T-helper 1 cell (primary cell): ENCODE measurements around the gene OR7G1.

Experiments
- DNase-seq, 5 donors: peaks; one replicate each; pipeline ENCODE4 v3.0.0-alpha.2; 2012 to 2020
- total RNA-seq, 4 donors: gene quantifications; one replicate each; lab custom pipeline; 2026; lab: John Stamatoyannopoulos, UW

Gene OR7G1
- 0 reads per million in 4 donors for total RNA-seq

- no peak for DNase-seq
Observed at GRCh38 chr19:9115307-9115813, at the start of gene OR7G1. TSS of gene OR7G1 (minus strand) at chr19:9115763. CDS start at chr19:9115763, 0 bp downstream.

GRCh38 chr19:9165261-9165660, 49.7 kb upstream of the OR7G1 start:
- DNase-seq: no peak

GRCh38 chr19:9161427-9161826, 45.9 kb upstream of the OR7G1 start:
- DNase-seq: no peak

- no peak for DNase-seq
Observed at GRCh38 chr19:9159891-9160290, 44.3 kb upstream of the OR7G1 start.

DNA sequence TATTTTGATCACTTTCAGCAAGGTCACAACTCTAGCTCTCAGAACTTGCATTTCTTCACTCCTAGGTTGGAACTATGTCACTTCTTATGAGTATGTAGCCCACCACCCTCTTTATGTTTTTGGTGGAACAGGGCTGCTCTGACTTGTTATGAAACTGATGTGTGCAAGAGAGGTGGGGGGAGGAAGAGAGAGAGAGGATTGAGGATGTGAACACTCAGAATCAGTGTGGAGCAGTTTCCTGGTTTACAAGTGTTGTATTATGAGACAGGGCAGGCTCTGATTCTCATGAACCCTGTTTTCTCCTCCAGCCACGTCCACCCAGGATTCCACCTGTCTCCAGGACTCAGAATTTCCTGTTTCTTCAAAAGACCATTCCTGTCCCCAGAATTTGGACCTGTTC, 40.7 kb upstream of the OR7G1 start:
- DNase-seq: no peak

GRCh38 chr19:9155591-9155990, 40.0 kb upstream of the OR7G1 start:
- no peak for DNase-seq

DNA sequence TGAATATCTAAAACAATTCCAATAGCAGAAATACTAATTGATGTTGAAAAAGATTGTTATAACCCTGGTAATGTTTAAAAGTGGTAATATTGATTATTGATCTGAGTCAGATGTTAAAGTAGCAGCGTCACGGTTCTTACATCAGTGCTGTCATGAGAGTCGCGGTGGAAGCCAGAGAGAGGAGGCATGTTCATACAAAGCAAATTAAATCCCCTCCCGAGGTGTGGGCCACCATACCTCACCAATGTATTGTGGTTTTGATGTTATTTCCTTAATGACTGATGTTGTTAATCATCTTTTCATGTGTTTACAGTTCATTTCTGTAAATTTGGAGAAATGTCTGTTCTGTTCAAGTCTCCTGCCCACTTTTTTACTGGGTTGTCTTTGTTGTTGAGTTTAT, 35.8 kb upstream of the OR7G1 start:
- DNase-seq: no peak

DNA sequence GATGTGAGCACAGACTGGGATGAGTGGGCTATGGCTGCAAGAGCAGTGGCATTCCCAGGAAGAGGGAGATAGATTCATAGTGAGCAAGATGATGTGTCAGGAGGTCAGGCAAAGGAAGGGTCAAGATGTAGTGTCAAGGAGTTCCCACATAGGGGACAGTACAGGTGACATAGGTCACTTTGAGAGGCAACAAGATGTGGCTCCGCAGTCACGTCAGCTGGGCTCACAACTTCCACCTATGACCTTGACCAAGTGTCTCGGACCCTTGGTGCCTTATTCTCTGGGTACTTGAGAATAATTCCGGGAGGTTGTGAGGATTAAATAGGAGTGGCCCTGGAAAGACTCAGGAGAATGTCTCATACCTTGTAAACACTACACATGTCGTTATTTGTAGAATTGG, 35.1 kb upstream of the OR7G1 start:
- no peak for DNase-seq

- no peak for DNase-seq
Observed at GRCh38 chr19:9149997-9150396, 34.4 kb upstream of the OR7G1 start.

DNA sequence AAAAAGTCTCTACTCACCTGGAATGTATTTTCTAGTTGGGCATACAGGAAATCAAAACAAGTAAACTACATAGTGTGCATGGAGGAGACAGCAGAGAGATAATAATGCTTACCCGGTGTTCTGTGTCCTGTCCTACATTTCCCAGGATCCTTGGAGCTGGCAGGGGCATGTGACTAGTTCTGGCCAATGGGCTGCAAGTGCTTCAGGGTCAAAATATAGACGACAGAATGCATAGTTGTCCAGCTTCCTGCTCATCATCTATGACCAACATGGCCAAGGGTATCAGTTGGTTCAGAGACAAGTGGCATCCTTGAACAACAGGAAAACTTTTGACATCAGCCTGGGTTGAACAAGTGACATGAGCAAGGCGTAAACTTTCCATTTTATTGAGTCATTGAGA, 33.1 kb upstream of the OR7G1 start:
- DNase-seq: no peak

- DNase-seq: no peak
Observed at GRCh38 chr19:9146882-9147281, 31.3 kb upstream of the OR7G1 start.

DNA sequence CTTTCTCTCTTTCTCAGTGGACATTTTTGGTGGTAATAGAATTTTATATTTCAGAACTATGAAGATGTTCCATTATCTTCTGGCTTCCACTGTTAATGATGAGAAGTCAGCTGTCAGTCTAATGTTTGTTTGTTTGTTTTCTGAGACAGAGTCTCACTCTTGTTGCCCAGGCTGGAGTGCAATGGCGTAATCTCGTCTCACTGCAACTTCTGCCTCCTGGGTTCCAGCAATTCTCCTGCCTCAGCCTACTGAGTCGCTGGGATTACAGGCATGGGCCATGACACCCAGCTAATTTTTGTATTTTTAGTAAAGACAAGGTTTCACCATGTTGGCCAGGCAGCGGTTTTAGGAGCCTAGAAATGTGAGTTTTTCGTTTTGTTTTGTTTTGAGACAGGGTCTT, 29.4 kb upstream of the OR7G1 start:
- no peak for DNase-seq

DNA sequence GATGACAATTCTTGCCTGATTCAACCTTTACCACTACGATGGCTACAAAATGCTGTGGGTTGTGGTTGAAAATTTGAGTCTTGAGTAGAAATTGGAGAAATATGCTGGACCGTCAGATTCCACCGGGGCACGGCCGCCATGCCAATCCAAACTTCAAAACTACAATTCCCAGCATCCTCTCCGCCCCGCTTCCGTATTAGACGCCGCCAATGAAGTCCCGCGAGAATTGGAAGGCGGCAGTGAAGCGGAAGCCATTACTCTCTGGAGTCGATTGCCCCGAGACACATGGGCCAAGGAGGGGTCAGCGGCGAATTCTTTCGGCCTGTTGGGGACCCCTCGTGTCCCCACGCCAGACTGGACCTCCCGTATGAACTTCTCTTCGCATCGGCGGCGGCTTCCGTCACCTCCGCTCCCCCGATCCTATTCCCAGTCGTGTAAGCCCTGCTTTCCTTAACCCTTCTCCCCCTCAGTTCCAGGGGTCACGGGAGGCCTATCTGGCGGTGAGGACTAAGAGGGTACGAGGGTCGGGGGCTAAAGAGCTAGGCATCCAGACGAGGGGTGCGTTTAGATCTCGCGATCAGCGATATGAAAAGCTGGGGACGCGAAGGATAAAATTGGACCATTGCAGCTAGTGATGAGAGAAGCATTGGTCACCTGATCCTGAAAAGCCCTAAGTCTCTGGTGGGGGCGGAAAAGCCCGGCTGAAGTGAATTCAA, 24.8 kb upstream of the OR7G1 start, which contains the start of gene ZNF317:
ZNF317 (plus strand) TSS at position 239 of the 716 bp plus-strand sequence. CDS start 15,620 bp downstream, outside the sequence.
- DNase-seq: peak; percentile 75 to 91 (median 86)

- DNase-seq: no peak
Observed at GRCh38 chr19:9139609-9140158, 24.1 kb upstream of the OR7G1 start.

DNA sequence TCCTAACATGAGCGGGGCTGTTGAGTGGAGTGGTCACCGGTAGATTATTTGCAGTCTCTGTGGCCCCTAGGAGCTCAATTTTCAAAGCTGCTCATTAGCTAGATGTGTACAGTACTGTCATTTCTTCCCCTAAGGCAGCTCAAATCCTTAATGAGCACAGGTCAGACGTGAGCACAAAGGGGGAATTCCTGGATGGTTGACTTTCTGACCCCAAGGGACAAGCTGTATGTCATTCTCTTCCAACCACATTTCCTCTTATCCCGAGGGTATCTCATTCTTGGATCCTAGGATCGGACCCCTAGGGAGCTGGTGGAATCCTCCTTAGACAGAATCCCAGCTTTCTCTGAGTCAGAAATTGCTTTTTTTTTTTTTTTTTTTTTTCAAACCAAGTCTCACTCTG, 16.9 kb upstream of the OR7G1 start:
- DNase-seq: no peak

- DNase-seq: peak in 1 of 5 donors; percentile 7
Observed at GRCh38 chr19:9130965-9131364, 15.4 kb upstream of the OR7G1 start.

DNA sequence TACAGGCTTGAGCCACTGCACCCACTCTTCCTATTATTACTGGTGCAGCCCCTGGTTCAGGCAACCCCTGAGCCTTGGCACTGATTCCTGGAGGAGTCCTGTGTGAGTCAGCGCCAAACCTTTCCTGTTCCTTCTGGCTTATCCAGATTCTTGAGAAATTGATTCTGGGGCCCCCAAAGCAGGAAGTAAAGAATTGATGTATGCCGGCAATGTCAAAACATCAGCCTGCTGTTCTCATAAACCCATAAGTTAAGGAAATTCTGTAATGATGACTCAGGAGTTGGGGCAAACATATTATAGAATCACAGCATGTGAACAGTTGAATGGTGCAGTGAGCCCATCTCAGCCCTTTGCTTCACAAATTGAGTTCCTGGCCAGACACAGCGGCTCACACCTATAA, 12.6 kb upstream of the OR7G1 start:
- no peak for DNase-seq

DNA sequence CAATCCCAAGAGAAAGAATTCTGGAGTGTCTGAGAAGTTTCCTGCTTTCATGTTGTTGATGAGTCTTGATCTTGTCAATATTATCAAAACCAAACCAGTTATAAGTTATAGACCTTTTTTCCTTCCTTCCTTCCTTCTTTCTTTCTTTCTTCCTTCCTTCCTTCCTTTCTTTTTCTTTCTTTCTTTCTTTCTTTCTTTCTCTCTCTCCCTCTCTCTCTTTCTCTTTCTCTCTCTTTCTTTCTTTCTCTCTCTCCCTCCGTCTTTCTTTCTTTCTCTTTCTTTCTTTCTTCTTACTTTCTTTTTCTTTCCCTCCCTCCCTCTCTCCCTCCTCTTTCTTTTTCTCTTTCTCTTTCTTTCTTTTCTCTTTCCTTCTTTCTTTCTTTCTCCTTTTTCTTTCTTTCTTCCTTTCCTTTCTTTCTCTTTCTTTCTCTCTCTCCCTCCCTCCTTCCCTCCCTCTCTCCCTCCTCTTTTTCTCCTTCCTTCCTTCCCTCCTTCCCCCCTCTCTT, 11.4 kb upstream of the OR7G1 start, which contains the start of gene OR7G3:
OR7G3 (minus strand) TSS at position 51 of the 506 bp plus-strand sequence; CDS start at position 51, 0 bp downstream.
- DNase-seq: no peak

DNA sequence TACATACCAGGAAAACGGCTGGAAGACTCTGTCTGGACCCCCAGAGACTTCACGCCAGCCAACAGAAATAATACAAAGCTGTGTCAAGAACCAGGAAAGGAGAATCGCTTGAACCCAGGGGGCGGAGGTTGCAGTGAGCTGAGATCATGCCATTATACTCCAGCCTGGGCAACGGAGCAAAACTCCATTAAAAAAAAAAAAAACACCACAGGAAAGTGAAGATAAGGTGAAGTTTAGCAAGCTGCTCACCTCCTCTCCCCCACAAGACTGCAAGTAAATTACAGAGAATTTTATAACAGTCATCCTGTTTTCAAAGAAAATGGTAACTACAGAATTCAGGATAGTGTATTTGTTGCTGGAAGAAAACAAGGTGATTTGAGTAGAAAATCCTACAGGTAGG, 984 bp upstream of the OR7G1 start:
- no peak for DNase-seq

DNA sequence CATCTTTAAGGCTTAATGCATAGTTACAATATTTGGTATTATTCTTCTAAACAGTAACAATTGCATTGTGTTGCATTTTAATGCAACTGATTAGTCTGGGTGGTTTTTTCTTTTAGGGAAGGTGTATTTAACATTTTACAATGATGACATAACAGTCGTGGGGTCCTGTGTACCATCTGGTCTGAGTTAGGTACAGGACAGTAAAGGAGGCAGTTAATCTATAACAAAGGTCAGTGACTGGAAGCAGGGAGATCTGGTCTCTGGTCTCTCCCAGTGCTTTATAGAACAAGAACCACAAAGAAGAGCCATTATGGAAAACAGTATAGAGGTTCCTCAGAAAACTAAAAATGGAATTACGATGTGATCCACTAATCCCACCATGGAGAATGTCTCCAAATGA, 5.6 kb downstream of the OR7G1 start:
- DNase-seq: no peak

GRCh38 chr19:9107375-9107774, 8.2 kb downstream of the OR7G1 start, which contains the start of gene OR7G2:
TSS of gene OR7G2 (minus strand) at chr19:9107475. CDS start at chr19:9103243, 4,232 bp downstream.
- no peak for DNase-seq

- no peak for DNase-seq
Observed at GRCh38 chr19:9086761-9087160, 28.8 kb downstream of the OR7G1 start, which contains the start of gene OR1M1. TSS of gene OR1M1 (plus strand) at chr19:9087061. CDS start at chr19:9093245, 6,184 bp downstream.

- DNase-seq: no peak
Observed at GRCh38 chr19:9078651-9079050, 36.9 kb downstream of the OR7G1 start.

DNA sequence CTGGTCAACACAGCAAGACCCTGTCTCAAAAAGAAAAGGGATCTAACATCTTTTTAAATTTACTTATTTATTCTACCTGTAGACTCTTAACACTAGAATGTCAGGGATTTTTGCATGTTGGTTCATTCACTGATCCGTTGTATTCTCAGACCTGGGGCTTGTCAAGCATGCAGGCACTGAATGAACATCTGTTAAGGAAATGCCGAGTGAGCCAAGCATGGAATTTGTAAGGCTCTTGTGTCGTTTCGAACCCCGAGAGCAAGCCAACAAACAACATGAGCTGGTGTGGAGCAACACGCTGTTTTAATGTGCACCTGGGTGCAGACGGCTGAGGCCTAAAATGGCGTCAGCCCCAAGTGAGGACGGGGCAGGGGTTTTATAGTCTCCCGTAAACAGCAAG, 38.7 kb downstream of the OR7G1 start:
- DNase-seq: no peak
